OCI-LY3 (cell line): Measurements from ENCODE around the gene NDUFV3.
"Not testable (repeated sequence)": the region's sequence is repeated elsewhere in the genome, so short reads cannot be mapped to it uniquely, and the experiment has no call there.

Source experiments
- H2AFZ ChIP-seq: fragments of 200-600, 300-600 bp; shearing (Covaris generic); 2 replicates; pipeline ENCODE4 v1.6.0; 2014; ENCODE audit warnings: antibody characterized with exemption, low read depth, low read length
- H3K27ac ChIP-seq: fragments of 200-600, 300-600 bp; sonication (generic); 2 replicates; pipeline ENCODE4 v1.5.1; 2014; ENCODE audit warnings: mild to moderate bottlenecking, low read length, moderate library complexity, mixed read lengths
- H3K27me3 ChIP-seq: fragments of 200-600, 300-600 bp; sonication (generic); 2 replicates; pipeline ENCODE4 v1.6.1; 2014; ENCODE audit warnings: low read depth, low read length, mixed read lengths
- H3K36me3 ChIP-seq: fragments of 200-600, 300-600 bp; sonication (generic); replicated peaks from 2 replicates; pipeline ENCODE3; 2014; ENCODE audit warnings: low read depth, low read length, mixed read lengths
- H3K4me1 ChIP-seq: fragments of 300-600, 200-600 bp; sonication (generic); 2 replicates; pipeline ENCODE4 v1.6.1; 2014; ENCODE audit warnings: low read length, mixed read lengths
- H3K4me2 ChIP-seq: fragments of 200-600, 300-600 bp; sonication (generic); 2 replicates; pipeline ENCODE4 v1.6.1; 2014; ENCODE audit warnings: low read length, mixed read lengths
- H3K4me3 ChIP-seq: fragments of 300-600, 200-600 bp; sonication (generic); 2 replicates; pipeline ENCODE4 v1.5.1; 2014; ENCODE audit warnings: antibody characterized with exemption, mild to moderate bottlenecking, low read length, moderate library complexity
- H3K79me2 ChIP-seq: fragments of 300-600, 200-600 bp; shearing (Covaris generic); 2 replicates; pipeline ENCODE4 v1.6.1; 2014; ENCODE audit warnings: mild to moderate bottlenecking, low read length, mixed read lengths
- H3K9ac ChIP-seq: fragments of 300-600, 200-600 bp; shearing (Covaris generic); 2 replicates; pipeline ENCODE4 v1.6.0; 2014; ENCODE audit warnings: mild to moderate bottlenecking, low read length, moderate library complexity
- H3K9me3 ChIP-seq: fragments of 200-600, 300-600 bp; shearing (Covaris generic); 2 replicates; pipeline ENCODE4 v1.6.1; 2014; ENCODE audit warnings: low read length, mixed read lengths; ENCODE audit not compliant: insufficient read depth
- H4K20me1 ChIP-seq: fragments of 200-600, 300-600 bp; sonication (generic); 2 replicates; pipeline ENCODE4 v1.6.1; 2016; ENCODE audit warnings: low read length, mixed read lengths; ENCODE audit not compliant: insufficient read depth
- CTCF ChIP-seq: fragments of 200-600, 300-600 bp; sonication (generic); IDR thresholded peaks from 2 replicates; pipeline ENCODE4 v1.5.1; 2014; ENCODE audit warnings: antibody characterized with exemption, low read length, low read depth
- EZH2phosphoT487 ChIP-seq: fragments of 200-600 bp; shearing (Covaris generic); IDR thresholded peaks from 2 replicates; pipeline ENCODE4 v1.6.1; 2018; ENCODE audit warnings: antibody characterized with exemption, mixed run types, low read depth

The NDUFV3 gene

GRCh38 chr21:42864815-42865775, 28.0 kb upstream of the NDUFV3 start:
- Histone ChIP-seq H3K9ac (no peak overlapping the region), H4K20me1 (peaks cover 23% of the 10 kb centered on the region), H3K27me3 (no peaks in the 10 kb centered on the region), H3K27ac (no peak overlapping the region), H3K4me1 (no peaks in the 10 kb centered on the region), H3K79me2 (peaks cover 88% of the 10 kb centered on the region), H3K4me2 (no peak overlapping the region), H3K4me3 (no peak overlapping the region), H3K9me3 (no peaks in the 10 kb centered on the region), H2AFZ (no peak overlapping the region), H3K36me3 (peaks cover 42% of the 10 kb centered on the region)
- TF ChIP-seq CTCF (no peak), EZH2phosphoT487 (no peak)

GRCh38 chr21:42865776-42866160, 27.3 kb upstream of the NDUFV3 start:
- peaks cover 87% of the 10 kb centered on the region for H3K79me2 ChIP-seq
- H3K4me3 ChIP-seq: no peak overlapping the region
- H3K4me1 ChIP-seq: no peaks in the 10 kb centered on the region
- H3K36me3 ChIP-seq: peaks cover 42% of the 10 kb centered on the region
- H3K27ac ChIP-seq: no peak overlapping the region
- peaks cover 23% of the 10 kb centered on the region for H4K20me1 ChIP-seq
- no peak overlapping the region for H2AFZ ChIP-seq
- H3K4me2 ChIP-seq: no peak overlapping the region
- no peaks in the 10 kb centered on the region for H3K27me3 ChIP-seq
- no peak for TF ChIP-seq EZH2phosphoT487
- TF ChIP-seq CTCF: no peak
- H3K9ac ChIP-seq: no peak overlapping the region
- H3K9me3 ChIP-seq: no peaks in the 10 kb centered on the region

DNA sequence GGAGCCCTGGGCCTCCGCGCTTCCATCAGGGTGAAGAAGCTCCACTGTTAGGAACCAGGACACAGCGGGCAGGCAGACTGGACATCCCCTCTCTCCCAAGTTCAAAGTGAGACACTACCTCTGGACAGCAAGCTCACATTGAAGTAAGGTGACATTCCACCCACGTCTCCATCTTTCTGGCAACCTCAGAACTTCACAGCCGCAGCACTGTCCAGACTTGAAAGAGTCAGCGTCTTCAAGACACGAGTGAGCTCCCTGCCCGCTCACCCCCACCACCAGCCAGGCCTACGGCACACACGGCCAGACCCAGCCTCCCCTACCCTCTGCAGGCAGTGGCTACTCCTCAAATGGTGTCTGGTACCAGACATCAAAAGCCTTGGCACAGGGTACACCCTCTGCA, 24.9 kb upstream of the NDUFV3 start:
- TF ChIP-seq EZH2phosphoT487 (no peak), CTCF (no peak)
- H4K20me1 ChIP-seq: peaks cover 23% of the 10 kb centered on the region
- H3K4me1 ChIP-seq: no peaks in the 10 kb centered on the region
- H3K27ac ChIP-seq: no peak overlapping the region
- no peak overlapping the region for H2AFZ ChIP-seq
- peaks cover 83% of the 10 kb centered on the region for H3K79me2 ChIP-seq
- peaks cover 45% of the 10 kb centered on the region for H3K36me3 ChIP-seq
- H3K9me3 ChIP-seq: no peaks in the 10 kb centered on the region
- no peak overlapping the region for H3K9ac ChIP-seq
- no peak overlapping the region for H3K4me3 ChIP-seq
- H3K27me3 ChIP-seq: no peaks in the 10 kb centered on the region
- no peak overlapping the region for H3K4me2 ChIP-seq

GRCh38 chr21:42873096-42873495, 20.0 kb upstream of the NDUFV3 start:
- Histone ChIP-seq H2AFZ (no peak overlapping the region), H3K27me3 (no peaks in the 10 kb centered on the region), H3K4me1 (peaks cover 5% of the 10 kb centered on the region; the same call in 1 of the 2 replicates), H3K4me3 (no peak overlapping the region), H4K20me1 (0 out of 2 replicates have a peak, but pooled peaks cover 6% of the 10 kb centered on the region), H3K9me3 (no peaks in the 10 kb centered on the region), H3K79me2 (peaks cover 73% of the 10 kb centered on the region), H3K27ac (no peak overlapping the region), H3K36me3 (peaks cover 25% of the 10 kb centered on the region), H3K4me2 (no peak overlapping the region), H3K9ac (no peak overlapping the region)
- no peak for TF ChIP-seq CTCF
- TF ChIP-seq EZH2phosphoT487: no peak

DNA sequence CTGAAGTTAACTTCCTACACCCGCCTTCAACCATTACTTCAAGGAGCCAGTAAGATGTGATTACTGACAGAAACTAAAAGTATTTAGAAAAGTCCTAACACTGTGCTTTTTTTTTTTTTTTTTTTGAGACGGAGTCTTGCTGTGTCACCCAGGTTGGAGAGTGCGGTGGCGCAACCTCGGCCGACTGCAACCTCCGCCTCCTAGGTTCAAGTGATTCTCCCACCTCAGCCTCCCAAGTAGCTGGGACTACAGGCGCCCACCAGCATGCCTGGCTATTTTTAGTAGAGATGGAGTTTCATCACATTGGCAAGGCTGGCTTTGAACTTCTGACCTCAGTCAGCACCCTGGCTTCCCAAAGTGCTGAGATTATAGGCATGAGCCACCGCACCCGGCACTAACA, 17.3 kb upstream of the NDUFV3 start:
- not testable (repeated sequence) for H3K4me3 ChIP-seq, H3K9me3 ChIP-seq, H3K4me2 ChIP-seq, H4K20me1 ChIP-seq, H3K9ac ChIP-seq, H3K27me3 ChIP-seq, H3K27ac ChIP-seq, H2AFZ ChIP-seq
- Histone ChIP-seq H3K79me2 (peaks cover 72% of the 10 kb centered on the region), H3K36me3 (peaks cover 14% of the 10 kb centered on the region), H3K4me1 (peaks cover 12% of the 10 kb centered on the region; the same call in 1 of the 2 replicates)
